Mesendoderm (in vitro differentiated cells): ENCODE results near the gene TEN1.

Experiments used
- DNase-seq: peaks from one replicate; pipeline ENCODE4 v3.0.0; 2013
- H2AK5ac ChIP-seq: 2 replicates; pipeline ENCODE4 v1.6.1; 2013; ENCODE audit warnings: low read length, inconsistent platforms
- H2BK120ac ChIP-seq: 2 replicates; pipeline ENCODE4 v1.6.1; 2013; ENCODE audit warnings: low read depth, mild to moderate bottlenecking, low read length, moderate library complexity, mixed read lengths
- H2BK15ac ChIP-seq: replicated peaks from 2 replicates; pipeline ENCODE4 v1.6.1; 2013; ENCODE audit warnings: low read depth, mild to moderate bottlenecking, moderate library complexity
- H2BK5ac ChIP-seq: 2 replicates; pipeline ENCODE4 v1.6.1; 2013; ENCODE audit warnings: low read length, inconsistent platforms
- H3K18ac ChIP-seq: 2 replicates; pipeline ENCODE4 v1.6.1; 2013; ENCODE audit warnings: mild to moderate bottlenecking, low read length, mixed read lengths
- H3K23ac ChIP-seq: one replicate; pipeline ENCODE4 v1.6.1; 2013; ENCODE audit warnings: low read length
- H3K27ac ChIP-seq: 2 replicates; pipeline ENCODE4 v1.5.1; 2013; ENCODE audit warnings: low read depth, mild to moderate bottlenecking, inconsistent platforms, low read length, moderate library complexity
- H3K27me3 ChIP-seq: 2 replicates; pipeline ENCODE4 v1.6.1; 2013; ENCODE audit warnings: low read length, control low read depth, mild to moderate bottlenecking, inconsistent platforms; ENCODE audit not compliant: insufficient read depth, poor library complexity
- H3K36me3 ChIP-seq: 2 replicates; pipeline ENCODE4 v1.6.1; 2013; ENCODE audit warnings: low read length, inconsistent platforms; ENCODE audit not compliant: control insufficient read depth, insufficient read depth
- H3K4ac ChIP-seq: one replicate; pipeline ENCODE4 v1.6.1; 2013; ENCODE audit warnings: low read depth, mild to moderate bottlenecking, low read length, moderate library complexity
- H3K4me1 ChIP-seq: 2 replicates; pipeline ENCODE4 v1.6.1; 2013; ENCODE audit warnings: low read depth, low read length, inconsistent platforms; ENCODE audit not compliant: control insufficient read depth
- H3K4me2 ChIP-seq: 2 replicates; pipeline ENCODE4 v1.6.1; 2013; ENCODE audit warnings: low read length
- H3K4me3 ChIP-seq: 2 replicates; pipeline ENCODE4 v1.5.1; 2013; ENCODE audit warnings: mild to moderate bottlenecking, low read length
- H3K56ac ChIP-seq: one replicate; pipeline ENCODE4 v1.6.1; 2013; ENCODE audit warnings: low read length
- H3K79me1 ChIP-seq: 2 replicates; pipeline ENCODE4 v1.6.1; 2013; ENCODE audit warnings: low read length, inconsistent platforms
- H3K79me2 ChIP-seq: 2 replicates; pipeline ENCODE4 v1.6.1; 2013; ENCODE audit warnings: mild to moderate bottlenecking, low read length; ENCODE audit not compliant: control insufficient read depth, insufficient read depth
- H3K9ac ChIP-seq: 2 replicates; pipeline ENCODE4 v1.6.1; 2013; ENCODE audit warnings: low read length, inconsistent platforms
- H4K5ac ChIP-seq: one replicate; pipeline ENCODE4 v1.6.1; 2013; ENCODE audit warnings: low read length
- H4K8ac ChIP-seq: one replicate; pipeline ENCODE4 v1.6.1; 2013; ENCODE audit warnings: low read depth, mild to moderate bottlenecking, control low read depth, low read length, moderate library complexity
- WGBS: extraction: QIAGEN DNeasy Blood & Tissue Kit; methylation state at CpG from one replicate; pipeline ENCODE4 v1.1.7; 2013; ENCODE audit warnings: low lambda C conversion rate, missing lambda C conversion rate; ENCODE audit not compliant: insufficient coverage; ENCODE audit errors: extremely low coverage; 5-methylcytosine and 5-hydroxymethylcytosine counted together

The TEN1 gene

DNA sequence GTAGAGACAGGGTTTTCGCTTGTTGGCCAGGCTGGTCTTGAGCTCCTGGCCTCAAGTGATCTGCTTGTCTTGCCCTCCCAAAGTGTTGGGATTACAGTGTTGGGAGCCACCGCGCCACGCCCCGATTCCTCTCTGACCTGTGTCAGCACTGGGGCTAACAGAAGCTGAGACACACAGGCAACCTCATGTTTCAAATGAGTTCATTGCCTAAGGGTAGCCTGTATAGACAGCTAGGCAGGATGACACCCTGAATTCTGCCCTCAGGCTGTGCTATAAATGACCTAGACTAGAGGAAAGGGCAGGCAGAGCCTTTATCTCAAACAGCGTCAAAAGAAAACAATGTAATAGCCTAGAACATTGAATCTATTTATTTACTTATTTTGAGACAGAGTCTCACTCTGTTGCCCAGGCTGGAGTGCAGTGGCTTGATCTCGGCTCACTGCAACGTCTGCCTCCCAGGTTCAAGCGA lies 19.3 kb downstream of the TEN1 start:
- Histone ChIP-seq H2BK5ac (no peak overlapping the region), H4K8ac (no peak overlapping the region), H3K4me3 (no peak overlapping the region), H3K23ac (peak overlapping the region; percentile 45), H3K4ac (no peak overlapping the region), H2AK5ac (no peak overlapping the region), H4K5ac (no peak overlapping the region), H3K56ac (peak overlapping the region; percentile 2), H2BK15ac (no peak overlapping the region), H3K4me2 (no peak overlapping the region), H3K9ac (no peak overlapping the region), H3K27me3 (no peaks in the 10 kb centered on the region), H2BK120ac (no peak overlapping the region), H3K18ac (no peak overlapping the region), H3K27ac (no peak overlapping the region), H3K36me3 (peaks cover 2% of the 10 kb centered on the region), H3K79me1 (no peaks in the 10 kb centered on the region), H3K79me2 (no peaks in the 10 kb centered on the region), H3K4me1 (no peaks in the 10 kb centered on the region)
- peak; percentile 40 for DNase-seq
- no CpG with 5 or more reads among the region's 9 CpGs for WGBS

DNA sequence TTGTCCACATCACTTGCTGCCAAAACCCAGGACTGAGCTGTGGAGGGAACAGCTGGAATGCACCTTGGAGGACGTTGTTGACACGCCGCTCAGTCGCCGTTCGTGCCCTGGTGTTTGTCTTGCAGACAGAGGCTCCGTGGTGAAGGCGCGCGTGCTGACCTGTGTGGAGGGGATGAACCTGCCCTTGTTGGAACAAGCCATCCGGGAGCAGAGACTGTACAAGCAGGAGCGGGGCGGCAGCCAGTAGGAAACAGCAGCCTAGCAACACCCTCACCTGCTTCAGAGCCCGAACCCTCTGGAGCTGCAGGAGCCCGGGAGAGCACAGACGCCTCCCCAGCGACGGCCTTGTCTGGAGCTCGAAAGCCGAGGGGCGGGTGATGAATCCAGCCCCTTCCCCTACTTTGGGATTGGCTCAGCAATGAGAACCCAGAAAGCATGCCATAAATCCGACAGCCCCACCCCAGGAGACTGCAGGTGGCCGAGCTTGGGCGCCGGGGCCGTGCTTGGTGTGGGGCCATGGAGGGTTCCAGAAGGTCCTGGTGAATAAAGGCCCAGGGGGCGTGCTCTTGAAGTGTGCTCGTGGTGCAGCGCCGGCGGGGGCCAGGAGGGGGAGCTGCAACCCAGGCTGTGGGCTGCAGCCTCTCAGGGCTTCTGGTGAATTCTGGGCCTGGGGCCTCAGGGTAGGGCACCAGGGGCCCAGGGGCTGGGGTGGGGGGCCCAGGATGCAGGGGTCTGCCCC lies 21.1 kb downstream of the TEN1 start:
- no peak overlapping the region for H4K5ac ChIP-seq
- H3K79me1 ChIP-seq = no peaks in the 10 kb centered on the region
- no peak overlapping the region for H2BK120ac ChIP-seq
- no peaks in the 10 kb centered on the region for H3K27me3 ChIP-seq
- peaks cover 2% of the 10 kb centered on the region for H3K36me3 ChIP-seq
- H3K4ac ChIP-seq = peak overlapping the region; percentile 38
- peak overlapping the region; percentile 28 for H3K56ac ChIP-seq
- H3K9ac ChIP-seq = peak overlapping the region; percentile 18
- no peak overlapping the region for H3K23ac ChIP-seq
- H3K27ac ChIP-seq = no peak overlapping the region
- no peak overlapping the region for H3K4me3 ChIP-seq
- peak overlapping the region; percentile 34 for H2BK5ac ChIP-seq
- peak; percentile 85 for DNase-seq
- peak overlapping the region; percentile 57 for H2AK5ac ChIP-seq
- no CpG with 5 or more reads among the region's 31 CpGs for WGBS
- no peak overlapping the region for H4K8ac ChIP-seq
- H2BK15ac ChIP-seq = no peak overlapping the region
- H3K79me2 ChIP-seq = no peaks in the 10 kb centered on the region
- H3K4me2 ChIP-seq = no peak overlapping the region
- no peaks in the 10 kb centered on the region for H3K4me1 ChIP-seq
- H3K18ac ChIP-seq = peak overlapping the region; percentile 62

DNA sequence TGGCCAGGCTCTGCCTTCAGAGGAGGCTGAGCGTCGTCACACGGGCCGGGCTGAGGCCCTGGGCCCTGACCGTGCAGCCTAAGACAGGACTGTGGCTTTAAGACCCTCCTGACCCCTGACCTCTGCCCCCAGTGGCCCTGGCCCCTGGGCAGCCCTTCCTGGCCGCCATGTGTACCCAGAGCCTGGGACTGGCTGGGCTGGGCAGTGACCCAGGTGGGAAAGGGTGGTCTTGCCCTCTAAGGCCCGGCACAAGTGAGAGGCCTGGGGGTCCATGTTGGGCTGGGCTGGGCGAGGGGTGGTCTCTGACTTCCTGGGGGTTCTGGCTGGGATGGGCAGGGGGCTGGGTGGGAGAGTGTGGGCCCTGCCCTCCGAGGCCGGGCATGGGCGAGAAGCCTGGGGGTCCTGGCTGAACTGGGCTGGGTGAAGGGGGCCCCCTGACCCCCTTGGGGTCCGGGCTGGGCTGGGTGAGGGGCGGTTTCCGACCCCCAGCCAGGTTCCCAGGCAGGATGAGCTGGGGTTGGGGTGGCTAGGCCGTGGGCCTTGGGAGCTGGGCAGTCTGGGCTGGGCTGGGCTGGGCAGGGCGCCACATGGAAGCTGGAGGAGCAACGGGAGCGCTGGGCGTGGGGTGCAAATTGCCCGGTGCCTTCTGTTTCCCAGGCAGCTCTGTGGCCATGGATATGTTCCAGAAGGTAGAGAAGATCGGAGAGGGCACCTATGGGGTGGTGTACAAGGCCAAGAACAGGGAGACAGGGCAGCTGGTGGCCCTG lies 21.9 kb downstream of the TEN1 start, which contains the start of gene CDK3:
CDK3 (plus strand) TSS at position 101 of the 767 bp plus-strand sequence; CDS start at position 672, 571 bp downstream.
- H3K79me2 ChIP-seq = no peaks in the 10 kb centered on the region
- no peak within 1 kb of the TSS for H3K27ac ChIP-seq
- H2AK5ac ChIP-seq = peak within 1 kb of the TSS; percentile 83
- peaks cover 4% of the 10 kb centered on the region for H3K36me3 ChIP-seq
- peak within 1 kb of the TSS; percentile 18 for H3K9ac ChIP-seq
- DNase-seq = no peak
- no CpG with 5 or more reads among the region's 21 CpGs for WGBS
- H4K8ac ChIP-seq = no peak within 1 kb of the TSS
- peak within 1 kb of the TSS; percentile 28 for H3K56ac ChIP-seq
- H2BK5ac ChIP-seq = peak within 1 kb of the TSS; percentile 34
- H2BK120ac ChIP-seq = no peak within 1 kb of the TSS
- H4K5ac ChIP-seq = no peak within 1 kb of the TSS
- H2BK15ac ChIP-seq = no peak within 1 kb of the TSS
- H3K4me2 ChIP-seq = no peak within 1 kb of the TSS
- peak within 1 kb of the TSS; percentile 38 for H3K4ac ChIP-seq
- H3K79me1 ChIP-seq = no peaks in the 10 kb centered on the region
- no peak within 1 kb of the TSS for H3K4me3 ChIP-seq
- peak within 1 kb of the TSS; percentile 62 for H3K18ac ChIP-seq
- H3K23ac ChIP-seq = no peak within 1 kb of the TSS
- H3K27me3 ChIP-seq = no peaks in the 10 kb centered on the region
- no peaks in the 10 kb centered on the region for H3K4me1 ChIP-seq

DNA sequence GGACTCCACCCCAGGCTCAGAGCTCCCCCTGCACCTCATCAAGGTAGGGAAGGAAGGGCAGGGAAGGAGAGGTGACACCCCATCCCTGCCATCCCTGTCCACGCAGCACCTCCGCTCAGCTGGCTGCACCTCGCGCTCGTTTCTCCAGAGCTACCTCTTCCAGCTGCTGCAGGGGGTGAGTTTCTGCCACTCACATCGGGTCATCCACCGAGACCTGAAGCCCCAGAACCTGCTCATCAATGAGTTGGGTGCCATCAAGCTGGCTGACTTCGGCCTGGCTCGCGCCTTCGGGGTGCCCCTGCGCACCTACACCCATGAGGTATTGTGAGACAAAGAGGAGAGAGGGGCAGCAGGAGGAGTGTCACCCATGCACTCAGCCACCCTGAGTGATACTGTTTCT lies 23.1 kb downstream of the TEN1 start:
- Histone ChIP-seq H3K23ac (no peak overlapping the region), H3K27ac (no peak overlapping the region), H3K4me1 (no peaks in the 10 kb centered on the region), H3K79me2 (no peaks in the 10 kb centered on the region), H4K5ac (no peak overlapping the region), H3K4me2 (no peak overlapping the region), H3K4ac (no peak overlapping the region), H3K36me3 (peaks cover 4% of the 10 kb centered on the region), H3K4me3 (no peak overlapping the region), H3K9ac (no peak overlapping the region), H3K18ac (no peak overlapping the region), H2AK5ac (no peak overlapping the region), H4K8ac (no peak overlapping the region), H2BK120ac (no peak overlapping the region), H3K56ac (no peak overlapping the region), H2BK5ac (no peak overlapping the region), H3K27me3 (no peaks in the 10 kb centered on the region), H3K79me1 (no peaks in the 10 kb centered on the region), H2BK15ac (no peak overlapping the region)
- DNase-seq = no peak
- WGBS = no CpG with 5 or more reads among the region's 12 CpGs

DNA sequence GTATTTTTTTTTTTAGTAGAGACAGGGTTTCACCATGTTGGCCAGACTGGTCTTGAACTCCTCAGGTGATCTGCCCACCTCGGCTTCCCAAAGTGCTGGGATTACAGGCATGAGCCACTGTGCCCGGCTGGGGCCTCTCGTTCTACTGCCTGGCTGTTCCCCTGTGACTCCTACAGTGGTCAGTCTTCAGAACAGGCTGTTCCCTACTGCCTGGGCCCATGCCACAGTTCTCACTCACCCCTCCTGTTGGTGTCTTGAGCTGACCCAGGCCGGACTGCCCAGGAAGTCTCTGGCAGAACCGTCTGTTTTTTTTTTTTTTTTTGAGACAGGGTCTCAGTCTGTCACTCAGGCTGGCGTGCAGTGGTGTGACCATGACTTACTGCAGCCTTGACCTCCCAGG lies 24.9 kb downstream of the TEN1 start:
- Histone ChIP-seq H2BK15ac (no peak overlapping the region), H3K4ac (no peak overlapping the region), H3K9ac (no peak overlapping the region), H3K18ac (no peak overlapping the region), H3K23ac (no peak overlapping the region), H3K79me1 (no peaks in the 10 kb centered on the region), H3K4me2 (no peak overlapping the region), H3K79me2 (no peaks in the 10 kb centered on the region), H3K56ac (no peak overlapping the region), H3K4me3 (no peak overlapping the region), H3K27ac (no peak overlapping the region), H2BK120ac (no peak overlapping the region), H2AK5ac (no peak overlapping the region), H3K36me3 (peaks cover 4% of the 10 kb centered on the region), H4K5ac (no peak overlapping the region), H3K4me1 (no peaks in the 10 kb centered on the region), H3K27me3 (no peaks in the 10 kb centered on the region), H4K8ac (no peak overlapping the region), H2BK5ac (no peak overlapping the region)
- WGBS = no CpG with 5 or more reads among the region's 6 CpGs
- no peak for DNase-seq
